GM23338 (cell line): ENCODE results near the gene SLC9A8. TPM values are rescaled to one million over a fixed set of nuclear protein-coding genes. Genes with fewer than 3 reads are reported as not detected.

Experiments used
- ATAC-seq: fragments of 200-7000 bp; cut with Tn5 transposase; 3 replicates; pipeline ENCODE4 v1.9.1; 2020
- DNase-seq: peaks from one replicate; pipeline ENCODE4 v3.0.0-alpha.2; 2015; ENCODE audit warnings: low spot score
- H2AFZ ChIP-seq: fragments of 200-600 bp; sonication (generic); 2 replicates; pipeline ENCODE4 v1.8.0; 2016; ENCODE audit warnings: antibody characterized with exemption, mild to moderate bottlenecking, moderate library complexity
- H3F3A ChIP-seq: fragments of 200-600 bp; sonication (generic); replicated peaks from 2 replicates; pipeline ENCODE4 v1.8.0; 2017; ENCODE audit warnings: antibody characterized with exemption, mixed run types, low read depth
- H3K27ac ChIP-seq: fragments of 200-600 bp; sonication (generic); 2 replicates; pipeline ENCODE4 v1.6.1; 2016; ENCODE audit warnings: low read depth
- H3K27me3 ChIP-seq: fragments of 200-600 bp; sonication (generic); 2 replicates; pipeline ENCODE4 v1.8.0; 2016; ENCODE audit warnings: mild to moderate bottlenecking, mixed run types, moderate library complexity; ENCODE audit not compliant: insufficient read depth
- H3K36me3 ChIP-seq: fragments of 200-600 bp; sonication (generic); 2 replicates; pipeline ENCODE4 v1.8.0; 2016; ENCODE audit warnings: mild to moderate bottlenecking; ENCODE audit not compliant: insufficient read depth
- H3K4me1 ChIP-seq: fragments of 200-600 bp; sonication (generic); 2 replicates; pipeline ENCODE4 v1.8.0; 2016; ENCODE audit warnings: mild to moderate bottlenecking, moderate library complexity; ENCODE audit not compliant: insufficient read depth
- H3K4me2 ChIP-seq: fragments of 200-600 bp; sonication (generic); 2 replicates; pipeline ENCODE4 v1.7.1; 2017; ENCODE audit warnings: mixed run types
- H3K4me3 ChIP-seq: fragments of 200-600 bp; sonication (generic); 2 replicates; pipeline ENCODE4 v1.6.1; 2016; ENCODE audit warnings: mixed run types
- H3K79me2 ChIP-seq: fragments of 200-600 bp; sonication (generic); replicated peaks from 2 replicates; pipeline ENCODE4 v1.8.0; 2017; ENCODE audit warnings: mild to moderate bottlenecking; ENCODE audit not compliant: insufficient read depth
- H3K9me2 ChIP-seq: fragments of 200-600 bp; sonication (generic); 2 replicates; pipeline ENCODE4 v1.8.0; 2017; ENCODE audit not compliant: insufficient read depth
- H4K20me1 ChIP-seq: fragments of 200-600 bp; sonication (generic); replicated peaks from 2 replicates; pipeline ENCODE4 v1.8.0; 2017; ENCODE audit warnings: mild to moderate bottlenecking; ENCODE audit not compliant: insufficient read depth
- H3K27ac Mint-ChIP-seq: 2 replicates; pipeline ENCODE4 v1.8.0; 2020; ENCODE audit warnings: inconsistent platforms, mild to moderate bottlenecking, moderate library complexity, mixed read lengths
- H3K27me3 Mint-ChIP-seq: 3 replicates; pipeline ENCODE4 v1.8.0; 2022; ENCODE audit warnings: low read depth, mild to moderate bottlenecking, moderate library complexity, mixed read lengths, inconsistent platforms; ENCODE audit not compliant: insufficient read depth, poor library complexity
- H3K36me3 Mint-ChIP-seq: 3 replicates; pipeline ENCODE4 v1.8.0; 2021; ENCODE audit warnings: low read depth, mild to moderate bottlenecking, inconsistent platforms, moderate library complexity, mixed read lengths
- H3K4me1 Mint-ChIP-seq: 3 replicates; pipeline ENCODE4 v1.8.0; 2020; ENCODE audit warnings: mild to moderate bottlenecking, inconsistent platforms, mixed read lengths
- H3K4me3 Mint-ChIP-seq: 3 replicates; pipeline ENCODE4 v1.8.0; 2021; ENCODE audit warnings: moderate library complexity, mild to moderate bottlenecking, inconsistent platforms, mixed read lengths
- H3K9me3 Mint-ChIP-seq: 3 replicates; pipeline ENCODE4 v1.8.0; 2020; ENCODE audit warnings: moderate library complexity, mild to moderate bottlenecking, inconsistent platforms, mixed read lengths
- CREB1 ChIP-seq: fragments of 250-450 bp; sonication (Bioruptor Pico); IDR thresholded peaks from 2 replicates; pipeline ENCODE4 v1.5.0; 2020; ENCODE audit warnings: low read depth, mild to moderate bottlenecking, moderate library complexity
- ETS1 ChIP-seq: IDR thresholded peaks from 2 replicates; pipeline ENCODE4 v1.6.1; 2016; ENCODE audit warnings: antibody characterized with exemption
- EZH2 ChIP-seq: fragments of 200-600 bp; sonication (generic); IDR thresholded peaks from one replicate; pipeline ENCODE4 v1.8.0; 2017; ENCODE audit warnings: antibody characterized with exemption, mild to moderate bottlenecking, low read depth; ENCODE audit not compliant: unreplicated experiment
- EZH2phosphoT487 ChIP-seq: fragments of 200-600 bp; sonication (generic); IDR thresholded peaks from one replicate; pipeline ENCODE4 v1.8.1; 2018; ENCODE audit warnings: antibody characterized with exemption; ENCODE audit not compliant: unreplicated experiment
- JUNB ChIP-seq: IDR thresholded peaks from one replicate; pipeline ENCODE4 v1.6.1; 2016; ENCODE audit warnings: antibody characterized with exemption; ENCODE audit not compliant: unreplicated experiment
- NANOG ChIP-seq: IDR thresholded peaks from 2 replicates; pipeline ENCODE4 v1.6.1; 2016; ENCODE audit warnings: antibody characterized with exemption, borderline replicate concordance
- POLR2AphosphoS5 ChIP-seq: IDR thresholded peaks from 2 replicates; pipeline ENCODE4 v1.6.1; 2016; ENCODE audit warnings: antibody characterized with exemption, low read depth
- REST ChIP-seq: IDR thresholded peaks from one replicate; pipeline ENCODE4 v1.6.1; 2018; ENCODE audit warnings: antibody characterized with exemption; ENCODE audit not compliant: unreplicated experiment
- STAT1 ChIP-seq: IDR thresholded peaks from one replicate; pipeline ENCODE4 v1.6.1; 2016; ENCODE audit warnings: antibody characterized with exemption; ENCODE audit not compliant: unreplicated experiment
- ZNF114 ChIP-seq: fragments of 250-450 bp; sonication (Bioruptor Pico); IDR thresholded peaks from 2 replicates; pipeline ENCODE4 v1.5.0; 2020; ENCODE audit warnings: mild to moderate bottlenecking, moderate library complexity
- ZNF331 ChIP-seq: fragments of 250-450 bp; sonication (Bioruptor Pico); IDR thresholded peaks from 2 replicates; pipeline ENCODE4 v1.5.0; 2020; ENCODE audit warnings: low read depth, mild to moderate bottlenecking, moderate library complexity
- ZNF462 ChIP-seq: fragments of 250-450 bp; sonication (Bioruptor Pico); IDR thresholded peaks from 2 replicates; pipeline ENCODE4 v1.5.0; 2020; ENCODE audit warnings: mild to moderate bottlenecking, moderate library complexity
- polyA plus RNA-seq: library from polyadenylated mRNA; unstranded; fragments of >200 nt; fragmentation: Nextera tagmentation; extraction: Ambion mirVana; gene quantifications from 2 replicates; pipeline ENCODE4 v1.2.1, GENCODE V29; 2016
- total RNA-seq: library from RNA; depleted of rRNA; stranded (reverse); fragments of >200 nt; shearing (Covaris generic); gene quantifications from 2 replicates; pipeline ENCODE4 v1.2.3, GENCODE V29; 2014

The SLC9A8 gene
- total and polyA plus RNA-seq, 2 experiments from 2014 or later, result 2.6 to 6.4 TPM

GRCh38 chr20:49919009-49919408, 106.4 kb downstream of the SLC9A8 start:
- Histone ChIP-seq H3K27ac (no peak overlapping the region), H3K27me3 (no peaks in the 10 kb centered on the region), H3F3A (peaks cover 7% of the 10 kb centered on the region; the same call in 1 of the 2 replicates), H3K4me1 (peaks cover 6% of the 10 kb centered on the region; the same call in 1 of the 2 replicates), H3K4me2 (no peak overlapping the region), H3K9me2 (no peaks in the 10 kb centered on the region), H3K79me2 (peaks cover 11% of the 10 kb centered on the region), H4K20me1 (peaks cover 7% of the 10 kb centered on the region), H3K36me3 (no peaks in the 10 kb centered on the region), H3K4me3 (no peak overlapping the region), H2AFZ (no peak overlapping the region)
- Mint-ChIP-seq H3K9me3 (peaks cover 4% of the 10 kb centered on the region; the same call in 1 of the 3 replicates), H3K4me1 (peaks cover 16% of the 10 kb centered on the region), H3K36me3 (no peaks in the 10 kb centered on the region), H3K27me3 (peaks cover 20% of the 10 kb centered on the region), H3K27ac (no peak overlapping the region), H3K4me3 (no peak overlapping the region)
- no peak for TF ChIP-seq NANOG
- no peak for DNase-seq
- no peak for ATAC-seq

- H3K4me1 Mint-ChIP-seq, result peaks cover 11% of the 10 kb centered on the region
- Histone ChIP-seq H3K79me2 (peaks cover 6% of the 10 kb centered on the region), H3K27ac (no peak overlapping the region), H3K4me2 (no peak overlapping the region), H2AFZ (no peak overlapping the region), H3F3A (peaks cover 7% of the 10 kb centered on the region; the same call in 1 of the 2 replicates), H4K20me1 (peaks cover 2% of the 10 kb centered on the region; the same call in 1 of the 2 replicates), H3K36me3 (no peaks in the 10 kb centered on the region), H3K4me3 (no peak overlapping the region), H3K4me1 (peaks cover 6% of the 10 kb centered on the region; the same call in 1 of the 2 replicates), H3K27me3 (no peaks in the 10 kb centered on the region), H3K9me2 (no peaks in the 10 kb centered on the region)
- no peak for ATAC-seq
- no peak for DNase-seq
- H3K36me3 Mint-ChIP-seq, result no peaks in the 10 kb centered on the region
- H3K27ac Mint-ChIP-seq, result no peak overlapping the region
- peaks cover 4% of the 10 kb centered on the region; the same call in 1 of the 3 replicates for H3K9me3 Mint-ChIP-seq
- H3K4me3 Mint-ChIP-seq, result no peak overlapping the region
- H3K27me3 Mint-ChIP-seq, result peaks cover 18% of the 10 kb centered on the region
- no peak for TF ChIP-seq REST
- TF ChIP-seq ZNF331, result no peak
- TF ChIP-seq CREB1 (CRISPR knock-in tag), result no peak
- no peak for TF ChIP-seq ZNF114 (CRISPR knock-in tag)
- TF ChIP-seq JUNB, result no peak
- TF ChIP-seq ZNF462 (CRISPR knock-in tag), result no peak
- TF ChIP-seq STAT1, result no peak
- no peak for TF ChIP-seq EZH2
- no peak for TF ChIP-seq EZH2phosphoT487
- no peak for TF ChIP-seq NANOG
- no peak for TF ChIP-seq ETS1
- TF ChIP-seq POLR2AphosphoS5, result no peak
These were observed 106.8 kb downstream of the SLC9A8 start for GRCh38 chr20:49919461-49919860.
